ENCODE results near the gene STON2.

- no peak for TF ChIP-seq POLR2A (IDR thresholded peaks at IDR 0.05; ENCODE audit: low read length)
- no peak for TF ChIP-seq GATA1 (IDR thresholded peaks at IDR 0.05; ENCODE audit: low read depth, low read length)
Measured at GRCh38 chr14:81222126-81222525, 178.0 kb downstream of the STON2 start.
